Activated naive CD4-positive, alpha-beta T cell treated with anti-CD3 and anti-CD28 coated beads, Interleukin-2, amount 50 U/mL, for 24 hours (primary cell): ENCODE measurements around the gene TRABD.
A peak's percentile ranks its signal among the peaks of the same experiment; 100 is the strongest.

ENCODE experiments used
- H3K27ac Mint-ChIP-seq: one replicate; pipeline ENCODE4 v1.8.0; 2021; ENCODE audit warnings: mild to moderate bottlenecking, mixed read lengths
- H3K27me3 Mint-ChIP-seq: one replicate; pipeline ENCODE4 v1.8.0; 2021; ENCODE audit warnings: mixed read lengths
- H3K36me3 Mint-ChIP-seq: one replicate; pipeline ENCODE4 v1.8.0; 2021; ENCODE audit warnings: mixed read lengths
- H3K4me1 Mint-ChIP-seq: one replicate; pipeline ENCODE4 v1.8.0; 2021; ENCODE audit warnings: mixed read lengths
- H3K4me3 Mint-ChIP-seq: one replicate; pipeline ENCODE4 v1.8.0; 2021; ENCODE audit warnings: mild to moderate bottlenecking, mixed read lengths
- H3K9me3 Mint-ChIP-seq: one replicate; pipeline ENCODE4 v1.8.0; 2021; ENCODE audit warnings: mixed read lengths

Gene TRABD

GRCh38 chr22:50188356-50188755, 2.6 kb downstream of the TRABD start:
- Mint-ChIP-seq H3K36me3 (peaks cover 1% of the 10 kb centered on the region), H3K27ac (no peak overlapping the region), H3K4me3 (peak overlapping the region; percentile 44), H3K9me3 (no peaks in the 10 kb centered on the region), H3K4me1 (peaks cover 51% of the 10 kb centered on the region), H3K27me3 (no peaks in the 10 kb centered on the region)

GRCh38 chr22:50189184-50189848, 3.6 kb downstream of the TRABD start:
- H3K27ac Mint-ChIP-seq = no peak overlapping the region
- peak overlapping the region; percentile 88 for H3K4me3 Mint-ChIP-seq
- H3K4me1 Mint-ChIP-seq = peaks cover 51% of the 10 kb centered on the region
- H3K27me3 Mint-ChIP-seq = no peaks in the 10 kb centered on the region
- peaks cover 1% of the 10 kb centered on the region for H3K36me3 Mint-ChIP-seq
- H3K9me3 Mint-ChIP-seq = no peaks in the 10 kb centered on the region

GRCh38 chr22:50189849-50190181, 4.1 kb downstream of the TRABD start:
- H3K4me1 Mint-ChIP-seq = peaks cover 48% of the 10 kb centered on the region
- H3K27me3 Mint-ChIP-seq = no peaks in the 10 kb centered on the region
- H3K27ac Mint-ChIP-seq = peak overlapping the region; percentile 93
- no peaks in the 10 kb centered on the region for H3K9me3 Mint-ChIP-seq
- peaks cover 1% of the 10 kb centered on the region for H3K36me3 Mint-ChIP-seq
- peak overlapping the region; percentile 88 for H3K4me3 Mint-ChIP-seq

GRCh38 chr22:50190182-50190940, 4.6 kb downstream of the TRABD start:
- no peaks in the 10 kb centered on the region for H3K27me3 Mint-ChIP-seq
- H3K9me3 Mint-ChIP-seq = no peaks in the 10 kb centered on the region
- H3K36me3 Mint-ChIP-seq = peaks cover 1% of the 10 kb centered on the region
- peaks cover 47% of the 10 kb centered on the region for H3K4me1 Mint-ChIP-seq
- H3K27ac Mint-ChIP-seq = peak overlapping the region; percentile 93
- H3K4me3 Mint-ChIP-seq = peak overlapping the region; percentile 88

GRCh38 chr22:50190941-50191741, 5.4 kb downstream of the TRABD start:
- Mint-ChIP-seq H3K4me1 (peaks cover 45% of the 10 kb centered on the region), H3K36me3 (peaks cover 1% of the 10 kb centered on the region), H3K9me3 (no peaks in the 10 kb centered on the region), H3K27ac (peak overlapping the region; percentile 97), H3K27me3 (no peaks in the 10 kb centered on the region), H3K4me3 (peak overlapping the region; percentile 88)

- Mint-ChIP-seq H3K9me3 (no peaks in the 10 kb centered on the region), H3K4me1 (peaks cover 37% of the 10 kb centered on the region)
Measured at GRCh38 chr22:50192436-50193204, 6.9 kb downstream of the TRABD start.

GRCh38 chr22:50193621-50194020, 7.9 kb downstream of the TRABD start:
- Mint-ChIP-seq H3K27me3 (no peaks in the 10 kb centered on the region), H3K9me3 (no peaks in the 10 kb centered on the region), H3K4me1 (peaks cover 32% of the 10 kb centered on the region), H3K36me3 (no peaks in the 10 kb centered on the region), H3K27ac (no peak overlapping the region), H3K4me3 (no peak overlapping the region)

More at GRCh38 chr22:50192436-50193204, 6.9 kb downstream of the TRABD start:
- H3K4me3 Mint-ChIP-seq = peak overlapping the region; percentile 88
- H3K27me3 Mint-ChIP-seq = no peaks in the 10 kb centered on the region
- no peaks in the 10 kb centered on the region for H3K36me3 Mint-ChIP-seq
- peak overlapping the region; percentile 97 for H3K27ac Mint-ChIP-seq

GRCh38 chr22:50194037-50194805, 8.5 kb downstream of the TRABD start:
- Mint-ChIP-seq H3K27ac (no peak overlapping the region), H3K4me1 (peaks cover 29% of the 10 kb centered on the region), H3K4me3 (no peak overlapping the region), H3K27me3 (no peaks in the 10 kb centered on the region), H3K36me3 (no peaks in the 10 kb centered on the region), H3K9me3 (no peaks in the 10 kb centered on the region)

GRCh38 chr22:50196256-50196655, 10.5 kb downstream of the TRABD start:
- H3K4me1 Mint-ChIP-seq = peaks cover 24% of the 10 kb centered on the region
- H3K4me3 Mint-ChIP-seq = no peak overlapping the region
- H3K27ac Mint-ChIP-seq = no peak overlapping the region
- H3K36me3 Mint-ChIP-seq = no peaks in the 10 kb centered on the region
- H3K9me3 Mint-ChIP-seq = no peaks in the 10 kb centered on the region
- H3K27me3 Mint-ChIP-seq = no peaks in the 10 kb centered on the region

- Mint-ChIP-seq H3K9me3 (no peaks in the 10 kb centered on the region), H3K4me3 (no peak overlapping the region), H3K36me3 (no peaks in the 10 kb centered on the region), H3K4me1 (peaks cover 17% of the 10 kb centered on the region), H3K27ac (no peak overlapping the region), H3K27me3 (no peaks in the 10 kb centered on the region)
Measured at GRCh38 chr22:50197000-50197800, 11.5 kb downstream of the TRABD start.

GRCh38 chr22:50197856-50198623, 12.3 kb downstream of the TRABD start:
- Mint-ChIP-seq H3K4me3 (no peak overlapping the region), H3K36me3 (no peaks in the 10 kb centered on the region), H3K4me1 (peaks cover 15% of the 10 kb centered on the region), H3K27me3 (no peaks in the 10 kb centered on the region), H3K27ac (no peak overlapping the region), H3K9me3 (no peaks in the 10 kb centered on the region)

- H3K27me3 Mint-ChIP-seq = no peaks in the 10 kb centered on the region
- no peaks in the 10 kb centered on the region for H3K9me3 Mint-ChIP-seq
- no peak overlapping the region for H3K27ac Mint-ChIP-seq
- no peak overlapping the region for H3K4me3 Mint-ChIP-seq
- peaks cover 18% of the 10 kb centered on the region for H3K4me1 Mint-ChIP-seq
- no peaks in the 10 kb centered on the region for H3K36me3 Mint-ChIP-seq
Measured at GRCh38 chr22:50198624-50199017, 12.9 kb downstream of the TRABD start.

GRCh38 chr22:50199251-50199721, 13.6 kb downstream of the TRABD start:
- Mint-ChIP-seq H3K27ac (no peak overlapping the region), H3K4me3 (peak overlapping the region; percentile 55), H3K4me1 (peaks cover 18% of the 10 kb centered on the region), H3K27me3 (no peaks in the 10 kb centered on the region), H3K36me3 (no peaks in the 10 kb centered on the region), H3K9me3 (no peaks in the 10 kb centered on the region)
